ENCODE measurements around the gene SDC1.
"Not testable (repeated sequence)": the region's sequence is repeated elsewhere in the genome, so short reads cannot be mapped to it uniquely, and the experiment has no call there.

SDC1 gene

GRCh38 chr2:20224716-20225293 is at the start of gene SDC1:
Gene SDC1, minus strand, starts transcription at chr2:20225130. Its CDS starts 263 bp downstream, at chr2:20224867.
- peak; percentile 72 for DNase-seq (ENCODE audit: low spot score)

GRCh38 chr2:20273042-20273441 is 48.1 kb upstream of the SDC1 start:
- no peak for DNase-seq (ENCODE audit: low spot score)

GRCh38 chr2:20268317-20268716 is 43.4 kb upstream of the SDC1 start:
- DNase-seq (ENCODE audit: low spot score), result not testable (repeated sequence)

- no peak for DNase-seq (ENCODE audit: low spot score)
Measured at GRCh38 chr2:20267529-20267928, 42.6 kb upstream of the SDC1 start.

- no peak for DNase-seq (ENCODE audit: low spot score)
Measured at GRCh38 chr2:20264629-20265028, 39.7 kb upstream of the SDC1 start.

GRCh38 chr2:20257411-20257810 is 32.5 kb upstream of the SDC1 start:
- no peak for DNase-seq (ENCODE audit: low spot score)

GRCh38 chr2:20254731-20255130 is 29.8 kb upstream of the SDC1 start:
- DNase-seq (ENCODE audit: low spot score), result no peak

- no peak for DNase-seq (ENCODE audit: low spot score)
Measured at GRCh38 chr2:20250436-20250835, 25.5 kb upstream of the SDC1 start.

- no peak for DNase-seq (ENCODE audit: low spot score)
Measured at GRCh38 chr2:20249170-20249569, 24.2 kb upstream of the SDC1 start.

- peak; percentile 9 for DNase-seq (ENCODE audit: low spot score)
Measured at GRCh38 chr2:20247084-20247483, 22.2 kb upstream of the SDC1 start.

- DNase-seq (ENCODE audit: low spot score), result not testable (repeated sequence)
Measured at GRCh38 chr2:20243637-20244036, 18.7 kb upstream of the SDC1 start.

- DNase-seq (ENCODE audit: low spot score), result peak; percentile 49
Measured at GRCh38 chr2:20242727-20243377, 17.9 kb upstream of the SDC1 start.

GRCh38 chr2:20241973-20242726 is 17.2 kb upstream of the SDC1 start:
- DNase-seq (ENCODE audit: low spot score), result peak; percentile 90

GRCh38 chr2:20240291-20240690 is 15.4 kb upstream of the SDC1 start:
- not testable (repeated sequence) for DNase-seq (ENCODE audit: low spot score)

- no peak for DNase-seq (ENCODE audit: low spot score)
Measured at GRCh38 chr2:20236496-20236895, 11.6 kb upstream of the SDC1 start.

- no peak for DNase-seq (ENCODE audit: low spot score)
Measured at GRCh38 chr2:20235655-20236305, 10.8 kb upstream of the SDC1 start.

GRCh38 chr2:20234597-20234996 is 9.7 kb upstream of the SDC1 start:
- DNase-seq (ENCODE audit: low spot score), result not testable (repeated sequence)

GRCh38 chr2:20232837-20233207 is 7.9 kb upstream of the SDC1 start:
- DNase-seq (ENCODE audit: low spot score), result no peak

GRCh38 chr2:20231598-20232026 is 6.7 kb upstream of the SDC1 start:
- DNase-seq (ENCODE audit: low spot score), result peak; percentile 61

- DNase-seq (ENCODE audit: low spot score), result no peak
Measured at GRCh38 chr2:20231159-20231558, 6.2 kb upstream of the SDC1 start.

GRCh38 chr2:20230114-20230425 is 5.1 kb upstream of the SDC1 start:
- no peak for DNase-seq (ENCODE audit: low spot score)

GRCh38 chr2:20229322-20230113 is 4.6 kb upstream of the SDC1 start:
- no peak for DNase-seq (ENCODE audit: low spot score)
